ENCODE results near the gene TMEM80.

DNA sequence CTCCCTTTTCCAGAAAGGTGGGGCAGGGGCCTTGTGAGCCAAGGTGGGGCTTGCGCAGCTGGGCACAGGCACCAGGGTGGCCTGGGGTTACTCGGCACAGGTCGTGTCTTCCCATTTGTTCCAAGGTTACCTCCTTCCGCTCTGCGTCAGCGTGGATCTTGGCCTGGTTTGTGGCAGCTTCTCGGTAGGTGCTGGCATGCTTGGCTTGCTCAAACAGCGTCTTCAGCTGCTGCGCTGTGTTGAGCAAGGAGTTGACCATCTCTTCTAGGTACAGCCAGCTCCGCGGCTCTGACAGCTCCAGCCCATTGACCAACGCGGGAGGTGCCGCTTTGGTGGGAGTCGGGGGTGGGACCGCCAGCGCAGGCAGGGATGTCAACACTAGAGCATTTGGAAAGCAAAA is 21.2 kb upstream of the TMEM80 start:
- TF ChIP-seq, protein P1, sequence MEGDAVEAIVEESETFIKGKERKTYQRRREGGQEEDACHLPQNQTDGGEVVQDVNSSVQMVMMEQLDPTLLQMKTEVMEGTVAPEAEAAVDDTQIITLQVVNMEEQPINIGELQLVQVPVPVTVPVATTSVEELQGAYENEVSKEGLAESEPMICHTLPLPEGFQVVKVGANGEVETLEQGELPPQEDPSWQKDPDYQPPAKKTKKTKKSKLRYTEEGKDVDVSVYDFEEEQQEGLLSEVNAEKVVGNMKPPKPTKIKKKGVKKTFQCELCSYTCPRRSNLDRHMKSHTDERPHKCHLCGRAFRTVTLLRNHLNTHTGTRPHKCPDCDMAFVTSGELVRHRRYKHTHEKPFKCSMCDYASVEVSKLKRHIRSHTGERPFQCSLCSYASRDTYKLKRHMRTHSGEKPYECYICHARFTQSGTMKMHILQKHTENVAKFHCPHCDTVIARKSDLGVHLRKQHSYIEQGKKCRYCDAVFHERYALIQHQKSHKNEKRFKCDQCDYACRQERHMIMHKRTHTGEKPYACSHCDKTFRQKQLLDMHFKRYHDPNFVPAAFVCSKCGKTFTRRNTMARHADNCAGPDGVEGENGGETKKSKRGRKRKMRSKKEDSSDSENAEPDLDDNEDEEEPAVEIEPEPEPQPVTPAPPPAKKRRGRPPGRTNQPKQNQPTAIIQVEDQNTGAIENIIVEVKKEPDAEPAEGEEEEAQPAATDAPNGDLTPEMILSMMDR (conservative IDR thresholded peaks at IDR 0.05; ENCODE audit: low read length): no peak
- TF ChIP-seq EZH2phosphoT487 (IDR thresholded peaks at IDR 0.05; ENCODE audit: borderline replicate concordance): no peak
